ENCODE data around the gene SYTL3. TPM values are rescaled to one million over a fixed set of nuclear protein-coding genes. Genes with fewer than 3 reads are reported as not detected.
A peak's percentile ranks its signal among the peaks of the same experiment; 100 is the strongest.
"Not testable (repeated sequence)": the region's sequence is repeated elsewhere in the genome, so short reads cannot be mapped to it uniquely, and the experiment has no call there.

The SYTL3 gene
- total and polyA plus RNA-seq, 9 of the 15 experiments (the other 6 are each of a cell fraction or from before 2014, with no cell fraction given) = 0.04 to 0.46 (median 0.17) TPM; not detected in 1

- peaks cover 28 to 49% of the 10 kb centered on the region in 2 experiments for H3K27me3 ChIP-seq (ENCODE audit: control insufficient read depth in 2 of 2, insufficient read depth in 2 of 2, low read length in 2 of 2)
- H3K79me2 ChIP-seq (ENCODE audit: control insufficient read depth, insufficient read depth, low read length); H3K4me3 ChIP-seq; intact Hi-C loops (cut with micrococcal nuclease); H3K4me2 ChIP-seq (ENCODE audit: insufficient read depth, low read length); H3K9me3 ChIP-seq (replicated peaks; ENCODE audit: control insufficient read depth, insufficient read depth, low read depth, low read length); DNase-seq (ENCODE audit: extremely low read depth in 1 of 4, low spot score in 3 of 4); H4K20me1 ChIP-seq (replicated peaks; ENCODE audit: control insufficient read depth, insufficient read depth, low read length); H3K4me1 ChIP-seq (replicated peaks in 1 of 2; ENCODE audit: control insufficient read depth in 2 of 2, insufficient read depth in 2 of 2, low read length in 2 of 2); H2AFZ ChIP-seq (ENCODE audit: low read depth, low read length); FAIRE-seq; H3K9ac ChIP-seq (ENCODE audit: insufficient read depth in 1 of 2, low read depth in 2 of 2, low read length in 2 of 2); H3K36me3 ChIP-seq (ENCODE audit: control insufficient read depth, insufficient read depth, low read length); H3K27ac ChIP-seq (ENCODE audit: extremely low read depth, low read depth, low read length); ATAC-seq; POLR2A ChIA-PET; H3K9me1 ChIP-seq (ENCODE audit: control insufficient read depth, insufficient read depth, low read length); BruUV-seq (replicated peaks): not testable (repeated sequence)
- in situ Hi-C loops (cut with MboI) = loop anchor here (25.0 kb wide), 1 partner anchor 435 kb away; no protein-coding TSS in a partner anchor
- TF ChIP-seq BCOR (IDR thresholded peaks at IDR 0.05) (peak; percentile 67), KDM1A (IDR thresholded peaks at IDR 0.05) (0 out of 4 replicates have a peak, but pooled peaks of 1 of the 2 experiments have one; percentile 27), ZNF146 (CRISPR knock-in tag; IDR thresholded peaks at IDR 0.05; ENCODE audit: unreplicated experiment) (peak; percentile 61)
- WGBS (ENCODE audit: insufficient coverage, low coverage, missing lambda C conversion rate) = 2% methylated on average over 3 of the region's 3 CpGs
- CTCF ChIA-PET (ENCODE audit: low intra/inter-chr PET ratio) = interaction anchor here (0.7 kb wide), 1 partner anchor 200 kb away, joined by 3 read pairs; no protein-coding TSS in a partner anchor
Observed at GRCh38 chr6:158677094-158677493, 27.2 kb downstream of the SYTL3 start.

- intact Hi-C loops (cut with micrococcal nuclease) (no loop called here), in situ Hi-C loops (cut with MboI) (loop anchor here (25.0 kb wide), 1 partner anchor 434 kb away; no protein-coding TSS in a partner anchor)
- DNase-seq (ENCODE audit: extremely low read depth in 1 of 4, low spot score in 3 of 4) = no peak
- H3K4me3 ChIP-seq = no peak overlapping the region
- H3K27ac ChIP-seq (ENCODE audit: extremely low read depth, low read depth, low read length) = no peak overlapping the region
- FAIRE-seq = no peak
- peaks cover 25 to 46% of the 10 kb centered on the region in 2 experiments for H3K27me3 ChIP-seq (ENCODE audit: control insufficient read depth in 2 of 2, insufficient read depth in 2 of 2, low read length in 2 of 2)
- no peaks in the 10 kb centered on the region for H3K4me1 ChIP-seq (replicated peaks in 1 of 2; ENCODE audit: control insufficient read depth in 2 of 2, insufficient read depth in 2 of 2, low read length in 2 of 2)
- ChIA-PET POLR2A (interaction anchor here (1.0 kb wide), 1 partner anchor 9 kb away, joined by 4 read pairs; no protein-coding TSS in a partner anchor), CTCF (ENCODE audit: low intra/inter-chr PET ratio) (interaction anchor here (0.7 kb wide), 1 partner anchor 199 kb away, joined by 3 read pairs; no protein-coding TSS in a partner anchor)
- H3K36me3 ChIP-seq (ENCODE audit: control insufficient read depth, insufficient read depth, low read length) = no peaks in the 10 kb centered on the region
- no peak overlapping the region for H3K9ac ChIP-seq (ENCODE audit: insufficient read depth in 1 of 2, low read depth in 2 of 2, low read length in 2 of 2)
- H4K20me1 ChIP-seq (replicated peaks; ENCODE audit: control insufficient read depth, insufficient read depth, low read length) = no peaks in the 10 kb centered on the region
- no peak overlapping the region for H3K4me2 ChIP-seq (ENCODE audit: insufficient read depth, low read length)
- H3K9me3 ChIP-seq (replicated peaks; ENCODE audit: control insufficient read depth, insufficient read depth, low read depth, low read length) = no peaks in the 10 kb centered on the region
- 8% methylated on average over 11 of the region's 11 CpGs for WGBS (ENCODE audit: insufficient coverage, low coverage, missing lambda C conversion rate)
- no peaks in the 10 kb centered on the region for H3K9me1 ChIP-seq (ENCODE audit: control insufficient read depth, insufficient read depth, low read length)
- no peaks in the 10 kb centered on the region for H3K79me2 ChIP-seq (ENCODE audit: control insufficient read depth, insufficient read depth, low read length)
- no peak overlapping the region for H2AFZ ChIP-seq (ENCODE audit: low read depth, low read length)
- no TSS peak for BruUV-seq (replicated peaks)
- ATAC-seq = no peak
- no peak for TF ChIP-seq FOXJ2 (tag; IDR thresholded peaks at IDR 0.05)
- no peak for TF ChIP-seq ZC3H4 (CRISPR knock-in tag; IDR thresholded peaks at IDR 0.05; ENCODE audit: borderline replicate concordance)
- TF ChIP-seq TBL1XR1 (IDR thresholded peaks at IDR 0.05; ENCODE audit: low read length in 2 of 2) = no peak
- TF ChIP-seq FOXA3 (CRISPR knock-in tag; conservative IDR thresholded peaks at IDR 0.05 in 1 of 2, IDR thresholded peaks at IDR 0.05 in 1 of 2) = no peak
- TF ChIP-seq CREB1 (IDR thresholded peaks at IDR 0.05) = no peak
- no peak for TF ChIP-seq CREB1 (CRISPR knock-in tag; IDR thresholded peaks at IDR 0.05)
- no peak for TF ChIP-seq SMAD2 (IDR thresholded peaks at IDR 0.05; ENCODE audit: low read depth, low read length)
- no peak for TF ChIP-seq ZFPM2 (CRISPR knock-in tag; IDR thresholded peaks at IDR 0.05)
- TF ChIP-seq ZNF324 (CRISPR knock-in tag; IDR thresholded peaks at IDR 0.05) = no peak
- TF ChIP-seq SFPQ (IDR thresholded peaks at IDR 0.05; ENCODE audit: low read depth, low read length) = no peak
Observed at GRCh38 chr6:158677906-158678578, 28.2 kb downstream of the SYTL3 start.

Measured in K562 (cell line).